Gastrocnemius medialis (tissue), 4 donors: ENCODE data around the gene ANKRD35.

ENCODE experiments used
- POLR2A ChIP-seq, 2 donors: fragments of 450-650 bp; IDR thresholded peaks; one replicate each; pipeline ENCODE4 v1.6.1; 2017; ENCODE audit warnings: antibody characterized with exemption in 2 of 2, mild to moderate bottlenecking in 2 of 2, moderate library complexity in 2 of 2
- TF ChIP-seq, protein P1 (sequence below), 5 experiments: fragments of 450-650 bp in 3 of 5; fragments of 200-600 bp in 2 of 5; sonication (generic) in 2 of 5; IDR thresholded peaks in 4 of 5; conservative IDR thresholded peaks in 1 of 5; 1 replicate in 4 of 5; 2 replicates in 1 of 5; pipeline ENCODE4 v1.5.1; 2016 to 2019; ENCODE audit warnings: antibody characterized with exemption in 5 of 5, mild to moderate bottlenecking in 3 of 5, moderate library complexity in 3 of 5

DNA sequence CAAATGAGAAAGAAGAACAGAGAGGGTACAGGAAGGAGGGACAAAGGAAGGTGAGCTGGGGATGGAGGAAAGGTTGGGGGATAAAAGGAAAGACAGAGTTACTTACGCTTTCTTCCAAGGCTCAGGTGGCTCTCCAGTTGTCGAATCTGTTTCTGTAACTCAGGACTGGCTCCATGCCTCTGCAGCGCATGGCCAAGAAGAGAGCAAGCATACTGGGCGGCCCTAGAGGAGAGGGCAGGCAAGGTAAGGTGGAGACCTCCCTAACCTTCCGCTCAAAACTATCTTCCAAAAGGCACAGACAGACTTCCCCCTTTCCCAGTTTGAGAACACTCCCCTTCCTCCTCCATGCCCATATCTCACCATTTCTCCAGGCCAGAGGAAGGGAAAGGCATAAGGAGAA is 31.9 kb upstream of the ANKRD35 start:
- TF ChIP-seq, protein P1, sequence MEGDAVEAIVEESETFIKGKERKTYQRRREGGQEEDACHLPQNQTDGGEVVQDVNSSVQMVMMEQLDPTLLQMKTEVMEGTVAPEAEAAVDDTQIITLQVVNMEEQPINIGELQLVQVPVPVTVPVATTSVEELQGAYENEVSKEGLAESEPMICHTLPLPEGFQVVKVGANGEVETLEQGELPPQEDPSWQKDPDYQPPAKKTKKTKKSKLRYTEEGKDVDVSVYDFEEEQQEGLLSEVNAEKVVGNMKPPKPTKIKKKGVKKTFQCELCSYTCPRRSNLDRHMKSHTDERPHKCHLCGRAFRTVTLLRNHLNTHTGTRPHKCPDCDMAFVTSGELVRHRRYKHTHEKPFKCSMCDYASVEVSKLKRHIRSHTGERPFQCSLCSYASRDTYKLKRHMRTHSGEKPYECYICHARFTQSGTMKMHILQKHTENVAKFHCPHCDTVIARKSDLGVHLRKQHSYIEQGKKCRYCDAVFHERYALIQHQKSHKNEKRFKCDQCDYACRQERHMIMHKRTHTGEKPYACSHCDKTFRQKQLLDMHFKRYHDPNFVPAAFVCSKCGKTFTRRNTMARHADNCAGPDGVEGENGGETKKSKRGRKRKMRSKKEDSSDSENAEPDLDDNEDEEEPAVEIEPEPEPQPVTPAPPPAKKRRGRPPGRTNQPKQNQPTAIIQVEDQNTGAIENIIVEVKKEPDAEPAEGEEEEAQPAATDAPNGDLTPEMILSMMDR (IDR thresholded peaks at IDR 0.05 in 4 of 5, conservative IDR thresholded peaks at IDR 0.05 in 1 of 5): no peak
- no peak for TF ChIP-seq POLR2A (IDR thresholded peaks at IDR 0.05)
